GM12892 (cell line): ENCODE results near the gene SOX5. TPM values are rescaled to one million over a fixed set of nuclear protein-coding genes. Genes with fewer than 3 reads are reported as not detected.

Source experiments
- DNase-seq: peaks from one replicate; pipeline ENCODE4 v3.0.0; 2011; ENCODE audit not compliant: insufficient read length
- FAIRE-seq: peaks from 2 replicates; lab custom pipeline; 2011; peaks lifted over from hg19 to GRCh38; lab: Jason Lieb, UNC
- POLR2A ChIP-seq: IDR thresholded peaks from 2 replicates; pipeline ENCODE4 v1.6.1; 2011; ENCODE audit warnings: low read depth, low read length, control low read depth
- POLR2AphosphoS5 ChIP-seq: IDR thresholded peaks from 2 replicates; pipeline ENCODE4 v1.6.1; 2011; ENCODE audit warnings: low read depth, low read length, control low read depth
- TAF1 ChIP-seq: IDR thresholded peaks from 2 replicates; pipeline ENCODE4 v1.6.1; 2011; ENCODE audit warnings: low read depth, mild to moderate bottlenecking, control low read depth, low read length, borderline replicate concordance
- polyA plus RNA-seq: library from polyadenylated mRNA; unstranded; fragments of >200 nt; gene quantifications from one replicate; pipeline ENCODE4 v1.2.1, GENCODE V29; 2012; ENCODE audit warnings: missing spikeins, inconsistent platforms; ENCODE audit not compliant: missing spikeins

The SOX5 gene
- polyA plus RNA-seq, result not detected

DNA sequence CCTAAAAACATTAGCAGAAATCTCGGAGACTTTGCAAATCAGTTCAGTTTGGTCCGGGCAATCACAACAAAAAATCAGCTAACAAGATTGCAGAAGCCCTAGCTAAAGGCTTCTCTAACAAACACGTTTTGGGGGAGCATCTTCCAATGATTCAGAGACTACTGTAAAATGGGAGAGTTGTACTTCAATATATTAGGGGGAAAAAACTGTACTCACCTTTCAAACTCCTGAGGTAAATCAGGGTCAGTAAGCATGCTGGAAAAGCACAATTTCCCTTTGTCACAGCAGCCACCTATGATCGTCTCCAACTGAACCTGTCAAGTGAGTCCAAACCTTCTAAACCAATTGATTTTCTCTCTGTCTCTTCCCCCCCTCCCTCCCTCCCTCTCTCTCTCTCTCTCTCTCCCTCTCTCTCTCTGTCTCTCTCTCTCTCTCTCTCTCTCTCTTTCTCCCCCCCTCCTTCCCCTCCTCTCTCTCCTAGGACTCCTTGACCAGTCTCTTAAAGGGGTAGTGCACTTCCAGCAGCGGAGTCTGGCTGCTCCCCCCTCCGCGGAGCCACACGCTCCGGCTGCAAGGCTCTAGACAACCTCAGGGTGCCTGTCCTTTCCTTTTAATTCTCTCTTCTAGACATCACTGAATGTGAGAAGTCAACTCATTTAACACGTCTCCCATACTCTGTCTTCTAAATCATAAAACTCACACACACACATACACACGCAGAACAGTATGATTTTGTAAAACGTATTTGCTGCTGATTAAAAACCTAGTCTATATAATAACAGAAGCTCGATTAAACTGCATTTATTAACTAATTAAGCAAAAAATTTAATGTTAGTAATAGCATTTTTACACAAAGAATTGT lies at the start of gene SOX5:
TSS of gene SOX5 (minus strand) at position 323 of the 862 bp plus-strand sequence. CDS start at position 254, 69 bp downstream.
- no peak for TF ChIP-seq POLR2A
- no peak for TF ChIP-seq TAF1
- TF ChIP-seq POLR2AphosphoS5, result no peak
- FAIRE-seq (no peak), DNase-seq (no peak)

DNA sequence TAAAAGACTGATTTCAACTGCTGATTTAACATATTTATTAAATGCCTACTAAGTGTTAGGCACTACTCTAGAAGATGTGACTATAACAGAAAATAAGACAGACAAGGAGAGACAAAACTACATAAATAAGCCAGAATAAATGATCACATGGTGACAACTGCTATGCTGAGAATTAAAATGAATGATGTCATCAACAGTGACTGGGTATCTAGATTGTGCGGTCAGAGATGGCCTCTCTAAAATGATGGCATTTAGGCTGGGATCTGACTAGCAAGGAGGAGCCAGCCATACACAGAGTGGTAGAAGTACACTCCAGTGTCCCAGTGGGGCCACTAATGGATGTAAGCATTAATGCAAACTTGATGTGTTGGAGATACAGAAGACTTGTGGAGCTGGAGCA lies 37.6 kb upstream of the SOX5 start:
- TF ChIP-seq TAF1 (no peak), POLR2A (no peak), POLR2AphosphoS5 (no peak)
- FAIRE-seq (no peak), DNase-seq (no peak)

DNA sequence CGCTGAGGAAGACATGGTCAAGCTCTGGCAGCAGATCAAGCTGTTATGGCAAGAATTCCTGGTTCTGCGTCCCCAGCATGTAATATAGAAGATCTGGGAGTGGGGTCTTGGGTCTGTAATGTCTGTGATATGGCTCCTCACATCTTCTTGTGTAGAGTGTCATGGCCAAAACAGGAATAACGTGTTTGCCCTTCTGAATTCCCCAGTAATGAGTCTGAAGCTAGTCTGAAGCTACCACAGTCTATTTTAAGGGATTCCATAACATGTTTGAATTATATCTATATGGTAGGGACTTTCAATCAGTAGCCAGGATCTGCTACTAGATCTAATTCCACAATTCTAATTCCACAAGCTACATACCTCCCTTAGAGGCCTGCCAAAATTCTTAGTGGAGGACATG lies 31.4 kb upstream of the SOX5 start:
- FAIRE-seq, result no peak

DNA sequence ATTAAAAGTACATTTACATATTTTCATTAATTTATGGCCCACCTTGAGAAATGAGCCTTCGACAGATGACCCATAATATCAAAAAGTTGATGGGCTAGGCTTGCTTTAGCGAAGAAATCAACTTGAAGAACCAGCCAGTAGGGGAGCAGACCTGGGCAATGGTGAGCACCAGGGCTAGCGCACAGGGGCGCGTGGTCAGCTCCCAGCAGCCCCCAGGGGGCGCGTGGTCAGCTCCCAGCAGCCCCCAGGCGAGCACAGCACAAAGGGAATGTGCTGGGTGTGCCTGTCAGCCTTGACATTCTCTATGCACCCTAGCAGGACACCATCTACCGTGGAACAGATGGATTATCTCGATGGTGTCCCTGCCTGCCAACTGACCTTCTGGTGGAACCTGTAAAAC lies 15.3 kb upstream of the SOX5 start:
- no peak for DNase-seq
- FAIRE-seq, result no peak
- TF ChIP-seq TAF1 (no peak), POLR2A (no peak), POLR2AphosphoS5 (no peak)

More for the DNA sequence above, 31.4 kb upstream of the SOX5 start:
- TF ChIP-seq POLR2AphosphoS5 (no peak), TAF1 (no peak), POLR2A (no peak)
- no peak for DNase-seq

DNA sequence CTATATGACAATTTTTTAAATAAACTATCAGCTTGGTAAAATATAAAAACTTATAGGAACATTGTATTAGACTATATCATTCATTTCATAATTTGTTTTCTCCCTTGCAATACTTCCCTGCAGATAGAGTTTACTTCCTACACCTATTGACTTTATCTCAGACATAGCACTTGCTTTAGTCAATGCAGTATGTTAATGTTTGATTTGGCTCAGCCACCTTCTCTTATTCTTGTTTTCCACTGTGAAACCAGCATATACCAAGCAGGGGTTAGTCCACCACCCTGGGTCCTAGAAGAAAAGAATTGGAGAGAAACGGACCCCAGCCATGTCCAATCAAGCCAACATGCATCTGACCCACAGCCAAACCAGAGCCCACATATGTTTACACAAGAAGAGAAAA lies 10.4 kb upstream of the SOX5 start:
- FAIRE-seq (no peak), DNase-seq (no peak)
- no peak for TF ChIP-seq TAF1
- no peak for TF ChIP-seq POLR2AphosphoS5
- TF ChIP-seq POLR2A, result no peak

DNA sequence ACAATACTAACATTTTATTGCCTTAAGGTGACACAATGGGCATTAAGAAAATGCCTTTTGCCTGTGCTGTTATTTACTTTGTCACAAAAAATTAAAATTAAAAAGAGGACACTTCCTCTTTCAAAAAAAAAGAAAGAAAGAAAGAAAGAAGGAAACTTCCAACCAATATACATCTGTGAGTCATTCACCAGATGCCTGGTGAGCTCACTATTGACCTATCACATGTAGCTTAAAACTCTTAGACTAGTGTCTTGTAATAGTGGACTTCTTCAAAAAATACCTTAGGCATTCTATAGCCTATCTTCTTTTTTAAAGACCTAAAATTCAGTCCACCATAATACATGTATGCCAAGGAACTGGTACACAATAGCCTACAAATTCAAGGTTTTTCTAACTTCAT lies 4.9 kb upstream of the SOX5 start:
- TF ChIP-seq POLR2AphosphoS5 (no peak), POLR2A (no peak), TAF1 (no peak)
- DNase-seq (no peak), FAIRE-seq (no peak)

DNA sequence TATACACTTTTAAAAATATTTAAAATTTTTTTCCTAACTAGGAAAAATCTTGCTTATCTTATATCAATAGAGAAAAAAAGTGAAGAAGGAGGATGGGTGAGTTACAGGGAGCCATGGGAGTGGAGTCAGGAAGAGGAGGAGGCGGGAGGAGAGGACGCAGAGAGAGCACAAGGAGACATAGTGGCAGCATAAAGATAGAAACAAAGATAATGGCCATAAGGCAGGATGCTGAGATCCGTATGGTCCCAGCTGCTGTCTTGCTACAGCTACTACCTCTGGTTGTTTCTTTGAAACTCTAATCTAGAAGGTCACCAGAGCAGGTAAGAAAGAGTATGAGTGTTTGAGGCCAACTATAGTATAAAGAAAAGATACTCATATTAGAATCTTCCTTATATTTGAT lies 2.6 kb upstream of the SOX5 start:
- TF ChIP-seq POLR2AphosphoS5 (no peak), TAF1 (no peak), POLR2A (no peak)
- FAIRE-seq (no peak), DNase-seq (no peak)

DNA sequence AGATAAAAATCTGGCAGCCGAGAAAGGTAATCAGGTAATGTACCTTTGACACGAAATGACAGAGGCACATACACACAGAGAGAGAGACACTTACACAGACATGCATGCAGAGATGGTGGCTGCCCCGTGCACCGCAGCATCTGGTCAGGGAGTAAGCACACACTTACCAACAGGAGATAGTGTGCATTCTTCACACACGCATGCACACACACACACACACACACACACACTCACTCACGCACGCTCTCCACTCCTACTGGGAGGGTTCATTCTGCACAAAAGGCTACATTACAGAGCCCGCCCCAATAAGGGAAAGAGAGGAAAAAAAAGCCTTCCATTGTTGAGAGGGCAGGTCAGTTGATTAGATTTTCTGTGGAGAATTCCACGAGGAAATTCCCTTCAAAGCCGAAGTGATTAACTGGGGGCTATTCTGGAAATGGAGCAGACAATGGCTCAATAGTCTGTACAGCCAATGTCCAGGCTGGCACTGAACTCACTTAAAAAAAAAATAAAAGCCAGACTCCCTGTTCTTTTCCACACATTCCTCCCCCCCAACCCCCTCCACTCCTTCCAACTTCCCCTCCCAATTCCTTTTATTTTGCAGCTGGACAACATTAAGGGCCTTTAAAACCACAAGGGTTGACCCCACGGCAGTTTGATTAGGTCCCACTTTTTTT lies 1.4 kb upstream of the SOX5 start:
- FAIRE-seq (no peak), DNase-seq (no peak)
- no peak for TF ChIP-seq POLR2AphosphoS5
- TF ChIP-seq POLR2A, result no peak
- TF ChIP-seq TAF1, result no peak

DNA sequence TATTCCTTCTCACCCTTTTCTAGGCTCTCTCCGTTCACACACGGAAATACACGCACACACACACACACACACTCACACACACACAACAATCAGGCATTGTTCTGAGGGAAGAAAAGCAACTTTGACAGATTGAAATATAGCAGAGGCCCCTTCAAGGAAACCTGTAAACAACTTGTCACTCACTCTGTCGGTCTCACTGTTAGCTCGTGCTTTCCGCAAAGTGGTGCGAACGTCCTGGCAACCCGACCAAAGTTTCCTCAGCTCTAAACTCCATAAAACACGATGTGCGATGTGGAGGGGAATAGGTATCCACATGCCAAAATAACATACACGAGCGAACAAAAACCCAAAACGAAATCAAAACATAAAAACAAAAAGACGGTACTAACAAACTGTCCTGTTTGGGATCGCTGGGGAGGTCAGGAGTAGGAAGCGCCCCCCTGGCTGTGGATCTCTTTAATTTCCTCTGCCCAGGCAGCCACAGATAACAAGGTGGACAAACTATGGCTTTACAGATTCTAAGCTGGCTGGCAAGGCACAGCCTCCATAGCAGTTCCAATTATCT lies 822 bp upstream of the SOX5 start:
- TF ChIP-seq POLR2A, result no peak
- no peak for TF ChIP-seq TAF1
- TF ChIP-seq POLR2AphosphoS5, result no peak
- DNase-seq (no peak), FAIRE-seq (no peak)

DNA sequence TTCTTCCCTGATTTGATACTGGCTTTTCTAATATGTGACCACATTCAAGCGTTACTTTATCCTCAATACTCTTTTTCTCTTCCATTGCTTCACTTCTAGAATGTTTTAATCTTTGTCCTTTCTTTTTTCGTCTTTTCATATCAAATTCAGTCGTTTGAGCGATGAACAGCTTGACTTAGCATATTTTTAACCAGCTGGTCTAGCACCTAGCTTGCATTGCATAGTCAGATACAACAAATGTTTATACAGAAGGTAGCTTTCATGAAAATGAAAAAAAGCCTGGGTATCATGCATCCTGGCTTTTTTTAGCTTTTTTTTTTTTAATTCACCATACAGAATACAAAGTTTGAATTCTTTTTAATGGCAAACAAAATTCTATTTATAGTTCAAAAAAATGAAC lies 1.2 kb downstream of the SOX5 start:
- no peak for DNase-seq
- no peak for FAIRE-seq
- no peak for TF ChIP-seq POLR2A
- no peak for TF ChIP-seq POLR2AphosphoS5
- TF ChIP-seq TAF1, result no peak

DNA sequence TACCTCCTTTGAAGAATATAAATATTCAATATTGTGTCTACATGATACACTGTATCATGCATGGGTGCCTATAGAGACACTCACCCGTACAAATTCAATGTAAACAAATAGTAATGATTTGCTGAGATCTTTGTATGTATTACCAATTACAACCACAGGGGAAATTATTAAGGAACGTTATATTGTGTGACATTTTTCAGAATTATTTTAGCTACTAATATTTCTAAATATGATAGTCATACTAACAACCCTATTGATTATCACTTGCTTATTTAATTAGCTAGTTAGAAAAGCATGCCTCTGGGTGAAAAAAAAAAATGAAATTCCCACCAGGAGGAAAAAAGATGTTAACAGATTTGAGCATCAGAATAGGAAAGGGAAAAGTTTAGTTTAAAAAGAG lies 2.1 kb downstream of the SOX5 start:
- DNase-seq (no peak), FAIRE-seq (no peak)
- TF ChIP-seq POLR2AphosphoS5 (no peak), POLR2A (no peak), TAF1 (no peak)

DNA sequence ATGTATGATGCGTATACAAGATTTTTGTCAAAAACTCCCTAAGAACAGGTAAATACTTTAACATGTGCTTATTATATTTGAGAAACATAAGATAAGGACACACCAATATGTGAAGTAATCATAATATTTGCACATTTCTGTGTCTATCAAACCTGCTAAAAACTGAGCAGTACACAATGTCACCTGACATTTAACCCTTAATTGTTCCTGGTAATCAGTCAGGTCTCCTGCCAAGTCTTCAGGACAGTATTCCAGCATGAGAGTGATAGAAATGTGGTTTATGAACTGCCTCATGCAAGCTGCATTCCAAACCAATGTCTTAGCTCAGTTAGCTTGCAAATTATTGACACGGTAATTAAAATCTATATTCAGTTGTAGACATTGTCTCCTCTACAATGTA lies 4.2 kb downstream of the SOX5 start:
- DNase-seq (no peak), FAIRE-seq (no peak)
- TF ChIP-seq TAF1 (no peak), POLR2A (no peak), POLR2AphosphoS5 (no peak)
